Superior temporal gyrus (tissue), 1 donor: ENCODE data around the gene KDM1A.

Experiments
- DNase-seq: peaks from one replicate; pipeline ENCODE4 v3.0.0-alpha.2; 2016; ENCODE audit errors: extremely low spot score

The KDM1A gene

GRCh38 chr1:23069675-23070074, 50.4 kb downstream of the KDM1A start:
- DNase-seq: no peak

DNA sequence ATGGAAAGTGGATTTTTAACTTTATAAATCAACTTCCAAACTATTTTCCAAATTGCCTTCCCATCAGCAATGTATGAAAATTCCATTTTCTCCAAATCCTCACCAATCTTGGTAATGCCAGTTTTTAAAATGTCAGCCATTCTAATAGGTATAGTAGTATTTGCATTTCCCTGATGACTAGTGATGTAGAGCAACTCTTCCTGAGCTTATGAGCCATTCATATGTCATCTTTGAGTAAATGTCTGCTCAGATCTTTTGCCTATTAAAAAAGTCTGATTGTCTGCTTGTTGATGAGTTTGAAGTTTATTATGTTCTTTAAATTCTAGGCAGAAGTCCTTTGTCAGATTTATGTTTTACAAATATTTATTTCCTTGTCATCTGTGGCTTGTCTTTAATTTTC, 54.7 kb downstream of the KDM1A start:
- no peak for DNase-seq

- DNase-seq: no peak
Measured at GRCh38 chr1:23079025-23079424, 59.8 kb downstream of the KDM1A start.

GRCh38 chr1:23080885-23081284, 61.6 kb downstream of the KDM1A start:
- DNase-seq: no peak

GRCh38 chr1:23081376-23081775, 62.1 kb downstream of the KDM1A start:
- no peak for DNase-seq

DNA sequence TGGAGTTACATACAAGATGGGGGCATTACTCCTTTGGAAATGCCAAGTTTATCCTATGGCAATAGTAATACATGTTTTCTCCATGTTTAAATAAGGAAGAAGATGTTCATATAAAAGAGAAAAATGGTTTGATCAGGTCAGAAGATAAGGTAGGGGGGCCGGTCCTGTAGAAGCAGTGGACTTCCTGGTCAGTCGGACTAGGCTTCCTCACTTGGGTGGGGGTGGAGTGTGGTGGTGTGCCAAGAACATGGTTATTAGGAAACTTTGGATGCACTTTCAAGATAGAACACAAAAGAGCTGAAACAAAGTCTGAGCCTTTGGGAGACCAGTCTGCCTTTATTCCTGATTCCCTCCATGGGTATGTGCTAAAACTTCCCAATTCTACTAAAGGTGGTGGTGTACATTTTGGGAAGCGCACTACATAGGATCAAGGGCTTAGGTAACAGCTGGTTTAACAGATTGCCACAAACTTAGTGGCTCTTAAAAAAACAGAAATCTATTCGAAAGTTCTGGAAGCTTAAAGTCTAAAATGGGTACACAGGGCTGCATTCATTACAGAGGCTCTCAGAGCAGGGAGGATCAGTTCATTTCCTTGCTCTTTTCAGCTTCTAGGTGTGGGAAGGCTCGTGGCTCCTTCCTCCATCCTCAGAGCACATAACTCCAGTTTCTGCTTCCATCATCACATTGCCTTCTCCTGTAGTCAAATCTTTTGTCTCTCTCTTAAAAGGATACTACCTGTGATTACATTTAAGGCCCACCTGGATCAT, 64.6 kb downstream of the KDM1A start:
- no peak for DNase-seq

- no peak for DNase-seq
Measured at GRCh38 chr1:23084880-23085279, 65.6 kb downstream of the KDM1A start.

GRCh38 chr1:23085696-23086095, 66.4 kb downstream of the KDM1A start:
- DNase-seq: no peak

GRCh38 chr1:23088027-23088426, 68.8 kb downstream of the KDM1A start:
- DNase-seq: no peak

- DNase-seq: no peak
Measured at GRCh38 chr1:23090056-23090455, 70.8 kb downstream of the KDM1A start.

- no peak for DNase-seq
Measured at GRCh38 chr1:23091545-23091944, 72.3 kb downstream of the KDM1A start.

GRCh38 chr1:23092447-23092846, 73.2 kb downstream of the KDM1A start:
- DNase-seq: no peak

- no peak for DNase-seq
Measured at GRCh38 chr1:23097316-23097715, 78.0 kb downstream of the KDM1A start.

GRCh38 chr1:23098463-23099170, 79.3 kb downstream of the KDM1A start:
- DNase-seq: peak; percentile 90

DNA sequence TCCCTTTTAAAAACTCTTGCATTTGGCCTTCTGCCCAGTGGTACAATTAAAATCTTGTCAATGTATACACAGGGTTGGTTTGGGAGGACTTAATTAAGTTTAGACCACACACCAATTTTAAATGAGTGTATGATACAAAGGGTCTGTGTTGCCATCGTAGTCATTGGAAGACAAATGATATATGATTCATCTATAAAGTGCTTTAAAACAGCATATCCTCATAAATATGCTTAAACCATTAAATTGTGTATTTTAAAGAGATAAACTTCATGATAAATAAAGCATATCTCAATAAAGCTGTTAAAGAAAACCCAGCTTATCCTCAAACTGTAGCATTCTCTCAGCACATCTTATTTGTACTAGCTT, 79.9 kb downstream of the KDM1A start:
- no peak for DNase-seq

DNA sequence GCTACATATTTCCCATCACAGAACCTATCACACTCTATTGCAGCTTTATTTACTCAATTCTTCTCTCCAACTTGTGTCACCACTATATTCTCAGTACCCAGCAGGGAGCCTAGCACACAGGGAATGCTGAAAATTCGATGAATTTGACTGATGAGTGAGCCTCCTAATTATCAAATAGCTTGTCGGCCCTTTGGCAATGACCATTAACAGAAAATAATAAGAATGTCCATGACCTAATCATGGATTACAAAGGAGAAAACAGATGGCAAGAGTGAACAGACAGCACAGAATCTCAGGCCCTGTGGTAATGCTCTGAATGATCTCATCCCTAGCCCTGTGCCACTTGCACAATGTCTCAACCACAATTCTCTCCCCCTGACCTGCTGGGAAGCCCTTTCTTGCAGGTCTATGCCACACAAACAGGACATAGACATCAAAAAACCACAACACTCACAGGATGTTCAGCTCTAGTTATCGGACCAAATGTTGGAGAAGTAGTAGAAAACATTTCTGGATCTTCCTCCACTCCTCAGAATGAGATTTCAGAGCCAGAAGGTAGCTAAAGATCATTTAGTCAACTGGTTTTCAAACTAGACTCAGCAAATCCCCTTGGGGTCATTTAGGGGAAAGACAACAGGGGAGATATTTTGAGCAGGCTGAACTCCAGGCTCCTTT, 80.9 kb downstream of the KDM1A start:
- no peak for DNase-seq

GRCh38 chr1:23101101-23101827, 82.0 kb downstream of the KDM1A start:
- DNase-seq: no peak

DNA sequence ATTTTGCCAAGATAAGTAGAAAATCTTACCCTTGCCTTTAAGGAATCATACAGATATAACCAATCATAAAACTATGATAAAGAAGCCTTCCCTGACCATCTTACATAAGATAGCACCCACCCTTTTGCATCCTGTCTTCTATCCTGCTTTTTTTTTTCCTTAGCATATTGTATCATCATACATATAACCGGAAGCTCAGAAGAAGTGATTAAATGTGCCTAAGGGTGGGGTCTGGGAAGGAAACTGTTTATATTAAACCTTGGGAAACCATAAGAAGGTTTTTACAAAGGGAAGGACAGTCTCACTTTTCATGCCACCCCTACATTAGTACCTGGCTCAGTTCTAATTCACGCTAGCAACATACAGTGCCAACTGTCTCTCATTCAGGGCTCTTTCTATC, 82.6 kb downstream of the KDM1A start:
- DNase-seq: no peak

GRCh38 chr1:23102289-23102688, 83.0 kb downstream of the KDM1A start:
- no peak for DNase-seq

- DNase-seq: no peak
Measured at GRCh38 chr1:23103001-23103889, 84.0 kb downstream of the KDM1A start.

- no peak for DNase-seq
Measured at GRCh38 chr1:23108918-23109533, 89.8 kb downstream of the KDM1A start.
